Fibroblast of lung (primary cell): ENCODE measurements around the gene NKX2-3. TPM values are rescaled to one million over a fixed set of nuclear protein-coding genes. Genes with fewer than 3 reads are reported as not detected.

Source experiments
- DNase-seq, 2 donors: peaks; one replicate each; pipeline versions ENCODE4 v3.0.0 to v3.0.0-alpha.2; 2010; ENCODE audit warnings: low read depth in 2 of 2
- H2AFZ ChIP-seq: 2 replicates; pipeline ENCODE4 v1.5.1; 2012; ENCODE audit warnings: low read length, control low read depth, inconsistent platforms
- H3K27ac ChIP-seq: 2 replicates; pipeline ENCODE4 v1.5.1; 2011; ENCODE audit warnings: low read length, control low read depth; ENCODE audit not compliant: insufficient read depth
- H3K27me3 ChIP-seq: 2 replicates; pipeline ENCODE4 v1.5.1; 2011; ENCODE audit warnings: mild to moderate bottlenecking, low read length; ENCODE audit not compliant: control insufficient read depth, insufficient read depth
- H3K36me3 ChIP-seq: 2 replicates; pipeline ENCODE4 v1.5.1; 2011; ENCODE audit warnings: low read length; ENCODE audit not compliant: control insufficient read depth, insufficient read depth
- H3K4me1 ChIP-seq: 2 replicates; pipeline ENCODE4 v1.5.1; 2011; ENCODE audit warnings: low read length; ENCODE audit not compliant: control insufficient read depth, insufficient read depth; ENCODE audit errors: extremely low read depth
- H3K4me2 ChIP-seq: 2 replicates; pipeline ENCODE4 v1.5.1; 2011; ENCODE audit warnings: low read length, control low read depth; ENCODE audit not compliant: insufficient read depth; ENCODE audit errors: extremely low read depth
- H3K4me3 ChIP-seq, 4 experiments: fragments of 200-600 bp in 1 of 4; sonication (generic) in 1 of 4; replicated peaks in 1 of 4; 2 replicates each; pipeline ENCODE4 v1.5.1; 2011 to 2016; ENCODE audit warnings: low read length in 4 of 4, low read depth in 3 of 4, mild to moderate bottlenecking in 3 of 4, control low read depth in 2 of 4, inconsistent platforms in 1 of 4, mixed read lengths in 1 of 4; ENCODE audit not compliant: insufficient read depth in 1 of 4; ENCODE audit errors: control extremely low read depth in 1 of 4
- H3K79me2 ChIP-seq: 2 replicates; pipeline ENCODE4 v1.5.1; 2012; ENCODE audit warnings: mild to moderate bottlenecking, low read length, inconsistent platforms; ENCODE audit not compliant: control insufficient read depth, insufficient read depth
- H3K9ac ChIP-seq: 2 replicates; pipeline ENCODE4 v1.5.1; 2011; ENCODE audit warnings: mild to moderate bottlenecking, low read length, control low read depth; ENCODE audit not compliant: insufficient read depth
- H3K9me3 ChIP-seq: 2 replicates; pipeline ENCODE4 v1.5.1; 2012; ENCODE audit warnings: low read depth, low read length; ENCODE audit not compliant: control insufficient read depth, insufficient read depth
- H4K20me1 ChIP-seq: 2 replicates; pipeline ENCODE4 v1.5.1; 2011; ENCODE audit warnings: low read length; ENCODE audit not compliant: control insufficient read depth, insufficient read depth; ENCODE audit errors: extremely low read depth
- CTCF ChIP-seq, 2 donors: IDR thresholded peaks in 1 of 2; conservative IDR thresholded peaks in 1 of 2; 1 replicate in 1 of 2; 2 replicates in 1 of 2; pipeline ENCODE4 v1.5.1; 2011 to 2012; ENCODE audit warnings: low read length in 2 of 2, control low read depth in 1 of 2, inconsistent platforms in 1 of 2, low read depth in 1 of 2, mild to moderate bottlenecking in 1 of 2
- EZH2 ChIP-seq: IDR thresholded peaks from 2 replicates; pipeline ENCODE4 v1.5.1; 2012; ENCODE audit warnings: low read length, control low read depth, mild to moderate bottlenecking; ENCODE audit errors: missing control alignments
- polyA plus RNA-seq, 2 donors: library from polyadenylated mRNA; depleted of rRNA in 1 of 2; stranded (reverse) in 1 of 2; unstranded in 1 of 2; fragments of >200 nt; gene quantifications; 2 replicates each; pipeline ENCODE4 v1.2.1, GENCODE V29; 2011 to 2012; ENCODE audit warnings: missing spikeins in 1 of 2
- total RNA-seq: library from RNA; depleted of rRNA; stranded (reverse); fragments of >200 nt; gene quantifications from 2 replicates; pipeline ENCODE4 v1.2.1, GENCODE V29; 2014

NKX2-3 gene
- total and polyA plus RNA-seq, 2 donors (not counting 1 experiment from before 2014, with no cell fraction given) = not detected

- Histone ChIP-seq H3K9ac (no peak overlapping the region), H3K79me2 (no peaks in the 10 kb centered on the region), H3K27ac (no peak overlapping the region), H3K4me1 (no peaks in the 10 kb centered on the region), H4K20me1 (no peaks in the 10 kb centered on the region), H3K36me3 (no peaks in the 10 kb centered on the region), H3K4me3 (no peak overlapping the region), H3K4me2 (no peak overlapping the region), H3K9me3 (no peaks in the 10 kb centered on the region), H2AFZ (no peak overlapping the region), H3K27me3 (peaks cover 18% of the 10 kb centered on the region)
- TF ChIP-seq CTCF (conservative IDR thresholded peaks at IDR 0.05 in 1 of 2, IDR thresholded peaks at IDR 0.05 in 1 of 2; ENCODE audit: low read depth in 1 of 2, low read length in 2 of 2) = peak; percentile 8 to 34
- no peak for TF ChIP-seq EZH2
- peak in 1 of 2 donors; percentile 32 for DNase-seq
Observed at GRCh38 chr10:99548041-99548530, 15.3 kb downstream of the NKX2-3 start.

- DNase-seq = peak; percentile 38 to 57
- H3K36me3 ChIP-seq = no peaks in the 10 kb centered on the region
- H4K20me1 ChIP-seq = no peaks in the 10 kb centered on the region
- peaks cover 14% of the 10 kb centered on the region for H3K27me3 ChIP-seq
- H3K4me2 ChIP-seq = no peak overlapping the region
- H2AFZ ChIP-seq = no peak overlapping the region
- no peaks in the 10 kb centered on the region for H3K4me1 ChIP-seq
- no peaks in the 10 kb centered on the region for H3K79me2 ChIP-seq
- H3K27ac ChIP-seq = no peak overlapping the region
- no peak overlapping the region for H3K9ac ChIP-seq
- H3K4me3 ChIP-seq = no peak overlapping the region
- H3K9me3 ChIP-seq = no peaks in the 10 kb centered on the region
- no peak for TF ChIP-seq EZH2
- no peak for TF ChIP-seq CTCF (conservative IDR thresholded peaks at IDR 0.05 in 1 of 2, IDR thresholded peaks at IDR 0.05 in 1 of 2; ENCODE audit: low read depth in 1 of 2, low read length in 2 of 2)
Observed at GRCh38 chr10:99551158-99551557, 18.4 kb downstream of the NKX2-3 start.

- Histone ChIP-seq H3K9ac (no peak overlapping the region), H4K20me1 (no peaks in the 10 kb centered on the region), H3K4me1 (no peaks in the 10 kb centered on the region), H3K4me3 (no peak overlapping the region), H3K27me3 (peaks cover 14% of the 10 kb centered on the region), H3K9me3 (no peaks in the 10 kb centered on the region), H3K27ac (no peak overlapping the region), H3K79me2 (no peaks in the 10 kb centered on the region), H3K36me3 (no peaks in the 10 kb centered on the region), H2AFZ (no peak overlapping the region), H3K4me2 (no peak overlapping the region)
- no peak for DNase-seq
- TF ChIP-seq CTCF (conservative IDR thresholded peaks at IDR 0.05 in 1 of 2, IDR thresholded peaks at IDR 0.05 in 1 of 2; ENCODE audit: low read depth in 1 of 2, low read length in 2 of 2) = no peak
- no peak for TF ChIP-seq EZH2
Observed at GRCh38 chr10:99551616-99552015, 18.9 kb downstream of the NKX2-3 start.
